H1 (cell line): ENCODE data around the gene ZBTB18. TPM values are rescaled to one million over a fixed set of nuclear protein-coding genes. Genes with fewer than 3 reads are reported as not detected.

ENCODE experiments used
- ASH2L ChIP-seq: fragments of 200-600, 300-600 bp; sonication (generic); IDR thresholded peaks from one replicate; pipeline ENCODE4 v1.7.1; 2017; ENCODE audit warnings: low read length
- PHF8 ChIP-seq: fragments of 200-600 bp; sonication (generic); conservative IDR thresholded peaks from 2 replicates; pipeline ENCODE4 v1.7.1; 2012; ENCODE audit warnings: low read depth, mild to moderate bottlenecking, inconsistent platforms, low read length, moderate library complexity
- TAF1 ChIP-seq: IDR thresholded peaks from 2 replicates; pipeline ENCODE4 v1.6.1; 2011; ENCODE audit warnings: mild to moderate bottlenecking, low read depth, low read length
- polyA plus RNA-seq, 7 experiments: library from polyadenylated mRNA; depleted of rRNA in 3 of 7; stranded (reverse) in 5 of 7; unstranded in 2 of 7; fragments of >200 nt in 5 of 7; fragments of 200-250 nt in 2 of 7; gene quantifications; 1 replicate in 5 of 7; 2 replicates in 1 of 7; 4 replicates in 1 of 7; pipeline versions ENCODE4 v1.2.1 to v1.2.3, GENCODE V29; 2011 to 2013; ENCODE audit warnings: missing spikeins in 2 of 7, mixed read lengths in 2 of 7
- total RNA-seq: library from RNA; stranded (reverse); fragmentation: NEBNext Ultra II Directional; extraction: Animal tissue kit (Norgen Biotek cat#: 25700); gene quantifications from 2 replicates; pipeline ENCODE4 v1.2.1, GENCODE V29; 2021

ZBTB18 gene
- total and polyA plus RNA-seq, 2 of the 8 experiments (the other 6 are each of a cell fraction or from before 2014, with no cell fraction given), result 8.5 to 14.4 TPM

GRCh38 chr1:244029124-244029523, 22.0 kb upstream of the ZBTB18 start (continued):
- no peak for TF ChIP-seq PHF8
- no peak for TF ChIP-seq ASH2L
- TF ChIP-seq TAF1, result no peak
